Type B pancreatic cell (in vitro differentiated cells): Measurements from ENCODE around the gene FTSJ3. TPM values are rescaled to one million over a fixed set of nuclear protein-coding genes. Genes with fewer than 3 reads are reported as not detected.
A peak's percentile ranks its signal among the peaks of the same experiment; 100 is the strongest.

ENCODE experiments used
- DNase-seq: peaks from one replicate; pipeline ENCODE4 v3.0.0; 2021; ENCODE audit warnings: mixed read lengths; ENCODE audit not compliant: unreplicated experiment; ENCODE audit errors: extremely low spot score
- H3K27ac Mint-ChIP-seq: 2 replicates; pipeline ENCODE4 v1.8.0; 2021; ENCODE audit warnings: mild to moderate bottlenecking, mixed read lengths
- H3K27me3 Mint-ChIP-seq: 2 replicates; pipeline ENCODE4 v1.8.0; 2021; ENCODE audit warnings: mixed read lengths
- H3K36me3 Mint-ChIP-seq: 2 replicates; pipeline ENCODE4 v1.8.0; 2021; ENCODE audit warnings: mixed read lengths
- H3K4me1 Mint-ChIP-seq: one replicate; pipeline ENCODE4 v1.8.0; 2021; ENCODE audit warnings: mixed read lengths; ENCODE audit not compliant: unreplicated experiment
- H3K4me3 Mint-ChIP-seq: 2 replicates; pipeline ENCODE4 v1.8.0; 2021; ENCODE audit warnings: mild to moderate bottlenecking, mixed read lengths
- H3K9me3 Mint-ChIP-seq: 2 replicates; pipeline ENCODE4 v1.8.0; 2021; ENCODE audit warnings: mixed read lengths
- total RNA-seq: library from RNA; stranded (reverse); gene quantifications from 2 replicates; pipeline ENCODE4 v1.2.1, GENCODE V29; 2021; ENCODE audit warnings: low replicate concordance
- TF ChIP-seq, protein P1 (sequence below): fragments of 200-600 bp; sonication (generic); conservative IDR thresholded peaks from 2 replicates; pipeline ENCODE4 v1.5.0; 2021; ENCODE audit warnings: antibody characterized with exemption, mild to moderate bottlenecking

The FTSJ3 gene
- total RNA-seq, 1 donor from 2014 or later = 45.2 TPM

DNA sequence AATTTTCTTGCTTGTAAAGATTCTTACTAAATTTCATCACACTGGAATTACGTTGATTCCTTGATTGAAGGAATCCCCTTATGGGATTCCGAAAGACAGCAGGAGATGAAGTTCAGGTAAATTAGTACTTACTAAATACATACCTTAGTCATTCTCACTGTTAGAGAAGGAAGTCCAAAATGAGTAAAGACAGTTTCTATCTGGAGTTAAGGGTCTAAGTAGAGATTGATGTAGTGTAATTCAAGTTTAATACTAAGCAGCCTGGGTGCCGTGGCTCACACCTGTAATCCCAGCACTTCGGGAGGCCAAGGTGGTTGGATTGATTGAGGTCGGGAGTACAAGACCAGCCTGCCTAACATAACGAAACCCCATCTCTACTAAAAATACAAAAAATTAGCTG lies 43.9 kb downstream of the FTSJ3 start:
- peaks cover 16% of the 10 kb centered on the region for H3K36me3 Mint-ChIP-seq
- H3K4me1 Mint-ChIP-seq = peaks cover 5% of the 10 kb centered on the region
- TF ChIP-seq, protein P1, sequence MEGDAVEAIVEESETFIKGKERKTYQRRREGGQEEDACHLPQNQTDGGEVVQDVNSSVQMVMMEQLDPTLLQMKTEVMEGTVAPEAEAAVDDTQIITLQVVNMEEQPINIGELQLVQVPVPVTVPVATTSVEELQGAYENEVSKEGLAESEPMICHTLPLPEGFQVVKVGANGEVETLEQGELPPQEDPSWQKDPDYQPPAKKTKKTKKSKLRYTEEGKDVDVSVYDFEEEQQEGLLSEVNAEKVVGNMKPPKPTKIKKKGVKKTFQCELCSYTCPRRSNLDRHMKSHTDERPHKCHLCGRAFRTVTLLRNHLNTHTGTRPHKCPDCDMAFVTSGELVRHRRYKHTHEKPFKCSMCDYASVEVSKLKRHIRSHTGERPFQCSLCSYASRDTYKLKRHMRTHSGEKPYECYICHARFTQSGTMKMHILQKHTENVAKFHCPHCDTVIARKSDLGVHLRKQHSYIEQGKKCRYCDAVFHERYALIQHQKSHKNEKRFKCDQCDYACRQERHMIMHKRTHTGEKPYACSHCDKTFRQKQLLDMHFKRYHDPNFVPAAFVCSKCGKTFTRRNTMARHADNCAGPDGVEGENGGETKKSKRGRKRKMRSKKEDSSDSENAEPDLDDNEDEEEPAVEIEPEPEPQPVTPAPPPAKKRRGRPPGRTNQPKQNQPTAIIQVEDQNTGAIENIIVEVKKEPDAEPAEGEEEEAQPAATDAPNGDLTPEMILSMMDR = no peak
- DNase-seq = no peak
- peak overlapping the region; percentile 52 for H3K27ac Mint-ChIP-seq
- H3K27me3 Mint-ChIP-seq = no peaks in the 10 kb centered on the region
- no peaks in the 10 kb centered on the region for H3K9me3 Mint-ChIP-seq
- no peak overlapping the region for H3K4me3 Mint-ChIP-seq

DNA sequence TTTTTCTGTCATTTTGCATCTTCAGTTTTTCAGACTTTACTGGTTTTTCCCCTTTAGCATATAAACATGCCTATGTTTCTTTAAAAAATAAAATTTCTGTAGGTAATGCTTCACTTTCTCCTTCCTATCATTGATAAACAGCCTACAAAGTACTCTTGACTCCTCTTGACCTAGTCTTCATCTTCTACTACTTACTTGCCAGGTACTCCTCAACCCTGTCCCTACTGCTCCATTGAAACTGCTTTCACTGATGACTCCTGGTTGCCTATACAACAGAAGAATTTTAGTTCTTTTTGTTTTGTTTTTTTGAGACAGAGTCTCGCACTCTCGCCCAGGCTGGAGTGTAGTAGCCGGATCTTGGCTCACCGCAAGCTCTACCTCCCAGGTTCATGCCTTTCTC lies 46.5 kb downstream of the FTSJ3 start:
- no peak for DNase-seq
- H3K4me1 Mint-ChIP-seq = peaks cover 17% of the 10 kb centered on the region
- no peak overlapping the region for H3K4me3 Mint-ChIP-seq
- no peak overlapping the region for H3K27ac Mint-ChIP-seq
- no peaks in the 10 kb centered on the region for H3K9me3 Mint-ChIP-seq
- no peaks in the 10 kb centered on the region for H3K27me3 Mint-ChIP-seq
- H3K36me3 Mint-ChIP-seq = peaks cover 27% of the 10 kb centered on the region
- TF ChIP-seq, protein P1 = no peak

DNA sequence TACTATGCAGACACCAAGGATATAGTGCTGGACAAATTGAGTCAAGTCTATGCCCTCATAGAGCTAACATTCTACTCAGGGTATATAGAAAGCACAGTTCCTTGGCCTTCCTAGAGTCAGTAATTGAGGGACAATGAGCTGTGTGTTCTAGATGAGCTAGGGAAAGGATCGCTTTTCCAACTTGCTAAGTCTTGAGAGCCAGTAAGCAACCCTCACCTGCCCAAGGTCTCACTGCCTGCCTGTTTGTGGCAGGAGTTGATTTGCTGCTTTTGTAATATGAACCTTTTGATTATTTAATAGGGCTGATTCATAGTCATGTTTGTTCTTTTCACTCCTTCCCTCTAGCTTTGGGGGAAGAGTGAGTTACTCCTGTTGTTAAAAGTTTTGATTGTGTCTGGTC lies 47.0 kb downstream of the FTSJ3 start:
- Mint-ChIP-seq H3K27me3 (no peaks in the 10 kb centered on the region), H3K9me3 (no peaks in the 10 kb centered on the region), H3K4me3 (peak overlapping the region; percentile 1), H3K36me3 (peaks cover 29% of the 10 kb centered on the region), H3K27ac (peak overlapping the region; percentile 43), H3K4me1 (peaks cover 20% of the 10 kb centered on the region)
- TF ChIP-seq, protein P1 = no peak
- no peak for DNase-seq

DNA sequence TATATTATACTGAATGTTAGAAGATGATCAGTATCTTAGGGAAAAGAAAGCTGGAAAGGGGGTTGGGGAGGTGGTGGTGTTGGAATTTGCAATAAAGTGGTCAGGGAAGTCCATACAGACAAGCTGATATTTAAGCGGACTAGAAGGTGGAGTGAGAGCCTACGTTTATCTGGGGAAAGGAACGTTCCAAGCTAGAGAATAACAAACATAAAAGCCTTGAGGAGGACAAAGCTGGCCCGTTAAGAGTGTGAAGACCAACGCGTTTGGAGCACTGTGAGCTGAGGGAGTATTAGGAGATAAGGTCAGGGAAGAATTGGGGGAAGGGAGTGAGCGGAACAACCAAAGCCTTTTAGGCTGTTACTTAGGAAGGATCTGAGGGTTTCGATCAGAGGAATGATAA lies 52.0 kb downstream of the FTSJ3 start:
- peak overlapping the region; percentile 100 for H3K27ac Mint-ChIP-seq
- no peaks in the 10 kb centered on the region for H3K9me3 Mint-ChIP-seq
- peaks cover 35% of the 10 kb centered on the region for H3K4me1 Mint-ChIP-seq
- no peak for DNase-seq
- peaks cover 3% of the 10 kb centered on the region for H3K27me3 Mint-ChIP-seq
- H3K4me3 Mint-ChIP-seq = peak overlapping the region; percentile 100
- peaks cover 32% of the 10 kb centered on the region for H3K36me3 Mint-ChIP-seq
- TF ChIP-seq, protein P1 = no peak

DNA sequence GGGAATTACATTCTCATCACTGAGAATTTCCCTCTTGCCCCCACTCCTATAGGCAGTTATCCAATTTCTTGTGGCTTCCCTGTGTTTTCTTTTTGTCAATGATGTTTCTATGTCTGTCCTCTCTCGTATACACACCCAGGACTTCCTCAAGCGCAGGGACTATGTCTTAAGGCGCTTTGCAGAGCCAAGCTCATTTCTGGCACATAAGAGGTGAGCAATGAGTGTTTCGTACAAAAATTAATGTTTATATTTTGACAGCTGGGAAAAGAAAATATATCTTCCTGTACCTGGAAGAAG lies 52.5 kb downstream of the FTSJ3 start:
- H3K9me3 Mint-ChIP-seq = no peaks in the 10 kb centered on the region
- H3K4me3 Mint-ChIP-seq = peak overlapping the region; percentile 100
- H3K36me3 Mint-ChIP-seq = peaks cover 31% of the 10 kb centered on the region
- peaks cover 31% of the 10 kb centered on the region for H3K4me1 Mint-ChIP-seq
- TF ChIP-seq, protein P1 = no peak
- DNase-seq = no peak
- H3K27ac Mint-ChIP-seq = peak overlapping the region; percentile 100
- H3K27me3 Mint-ChIP-seq = peaks cover 3% of the 10 kb centered on the region
